Neural cell (in vitro differentiated cells): ENCODE data around the gene ANKRD40.

ENCODE experiments used
- EP300 ChIP-seq: fragments of 450-650 bp; conservative IDR thresholded peaks from 2 replicates; pipeline ENCODE4 v1.6.1; 2014; ENCODE audit warnings: antibody characterized with exemption, mild to moderate bottlenecking, moderate library complexity; ENCODE audit not compliant: poor library complexity, severe bottlenecking
- EZH2 ChIP-seq: fragments of 200-600, 300-800 bp; shearing (Covaris generic), sonication (generic); IDR thresholded peaks from 2 replicates; pipeline ENCODE4 v1.6.1; 2014; ENCODE audit warnings: antibody characterized with exemption, low read length, borderline replicate concordance, mild to moderate bottlenecking; ENCODE audit not compliant: insufficient read depth, poor library complexity, severe bottlenecking
- MXI1 ChIP-seq: fragments of 450-650 bp; conservative IDR thresholded peaks from 2 replicates; pipeline ENCODE4 v1.6.1; 2014; ENCODE audit warnings: antibody characterized with exemption, mild to moderate bottlenecking; ENCODE audit not compliant: poor library complexity, severe bottlenecking
- POLR2AphosphoS5 ChIP-seq: IDR thresholded peaks from 2 replicates; pipeline ENCODE4 v1.6.1; 2012
- RAD21 ChIP-seq: fragments of 450-650 bp; conservative IDR thresholded peaks from 2 replicates; pipeline ENCODE4 v1.6.1; 2014; ENCODE audit warnings: antibody characterized with exemption, mild to moderate bottlenecking, moderate library complexity
- SMC3 ChIP-seq: fragments of 450-650 bp; conservative IDR thresholded peaks from 2 replicates; pipeline ENCODE4 v1.6.1; 2014; ENCODE audit warnings: antibody characterized with exemption, mild to moderate bottlenecking, moderate library complexity; ENCODE audit not compliant: poor library complexity
- TAF1 ChIP-seq: IDR thresholded peaks from 2 replicates; pipeline ENCODE4 v1.6.1; 2012; ENCODE audit warnings: low read depth
- TF ChIP-seq, protein P1 (sequence below): fragments of 450-650 bp; IDR thresholded peaks from 2 replicates; pipeline ENCODE4 v1.5.1; 2014; ENCODE audit warnings: antibody characterized with exemption, mild to moderate bottlenecking, moderate library complexity; ENCODE audit not compliant: poor library complexity, severe bottlenecking
- TF ChIP-seq, protein P2 (sequence below): IDR thresholded peaks from 2 replicates; pipeline ENCODE4 v1.6.1; 2012; ENCODE audit warnings: borderline replicate concordance

DNA sequence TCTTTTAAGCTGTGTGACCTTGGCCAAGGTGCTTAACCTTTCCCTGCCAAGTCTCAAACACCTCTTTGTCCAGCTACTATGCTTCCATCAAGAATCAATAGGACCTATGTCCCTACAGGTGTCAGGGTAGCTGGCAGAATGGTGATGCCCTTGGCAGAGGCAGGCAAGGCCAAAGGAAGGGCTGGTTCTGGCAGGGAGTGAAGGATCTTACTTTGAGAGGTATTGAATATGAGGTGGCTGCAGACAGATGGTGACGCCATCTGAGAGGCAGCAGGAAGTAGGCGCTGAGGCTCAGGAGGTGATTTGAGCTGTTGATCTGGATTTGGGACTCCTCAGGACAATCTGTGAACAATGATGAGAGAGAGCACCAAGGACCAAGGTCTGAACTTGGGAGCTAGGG, 60.5 kb downstream of the ANKRD40 start:
- TF ChIP-seq TAF1 (no peak), EZH2 (no peak), POLR2AphosphoS5 (no peak), SMC3 (no peak), EP300 (no peak), RAD21 (no peak), MXI1 (no peak)
- TF ChIP-seq, protein P1, sequence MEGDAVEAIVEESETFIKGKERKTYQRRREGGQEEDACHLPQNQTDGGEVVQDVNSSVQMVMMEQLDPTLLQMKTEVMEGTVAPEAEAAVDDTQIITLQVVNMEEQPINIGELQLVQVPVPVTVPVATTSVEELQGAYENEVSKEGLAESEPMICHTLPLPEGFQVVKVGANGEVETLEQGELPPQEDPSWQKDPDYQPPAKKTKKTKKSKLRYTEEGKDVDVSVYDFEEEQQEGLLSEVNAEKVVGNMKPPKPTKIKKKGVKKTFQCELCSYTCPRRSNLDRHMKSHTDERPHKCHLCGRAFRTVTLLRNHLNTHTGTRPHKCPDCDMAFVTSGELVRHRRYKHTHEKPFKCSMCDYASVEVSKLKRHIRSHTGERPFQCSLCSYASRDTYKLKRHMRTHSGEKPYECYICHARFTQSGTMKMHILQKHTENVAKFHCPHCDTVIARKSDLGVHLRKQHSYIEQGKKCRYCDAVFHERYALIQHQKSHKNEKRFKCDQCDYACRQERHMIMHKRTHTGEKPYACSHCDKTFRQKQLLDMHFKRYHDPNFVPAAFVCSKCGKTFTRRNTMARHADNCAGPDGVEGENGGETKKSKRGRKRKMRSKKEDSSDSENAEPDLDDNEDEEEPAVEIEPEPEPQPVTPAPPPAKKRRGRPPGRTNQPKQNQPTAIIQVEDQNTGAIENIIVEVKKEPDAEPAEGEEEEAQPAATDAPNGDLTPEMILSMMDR = no peak
- TF ChIP-seq, protein P2, sequence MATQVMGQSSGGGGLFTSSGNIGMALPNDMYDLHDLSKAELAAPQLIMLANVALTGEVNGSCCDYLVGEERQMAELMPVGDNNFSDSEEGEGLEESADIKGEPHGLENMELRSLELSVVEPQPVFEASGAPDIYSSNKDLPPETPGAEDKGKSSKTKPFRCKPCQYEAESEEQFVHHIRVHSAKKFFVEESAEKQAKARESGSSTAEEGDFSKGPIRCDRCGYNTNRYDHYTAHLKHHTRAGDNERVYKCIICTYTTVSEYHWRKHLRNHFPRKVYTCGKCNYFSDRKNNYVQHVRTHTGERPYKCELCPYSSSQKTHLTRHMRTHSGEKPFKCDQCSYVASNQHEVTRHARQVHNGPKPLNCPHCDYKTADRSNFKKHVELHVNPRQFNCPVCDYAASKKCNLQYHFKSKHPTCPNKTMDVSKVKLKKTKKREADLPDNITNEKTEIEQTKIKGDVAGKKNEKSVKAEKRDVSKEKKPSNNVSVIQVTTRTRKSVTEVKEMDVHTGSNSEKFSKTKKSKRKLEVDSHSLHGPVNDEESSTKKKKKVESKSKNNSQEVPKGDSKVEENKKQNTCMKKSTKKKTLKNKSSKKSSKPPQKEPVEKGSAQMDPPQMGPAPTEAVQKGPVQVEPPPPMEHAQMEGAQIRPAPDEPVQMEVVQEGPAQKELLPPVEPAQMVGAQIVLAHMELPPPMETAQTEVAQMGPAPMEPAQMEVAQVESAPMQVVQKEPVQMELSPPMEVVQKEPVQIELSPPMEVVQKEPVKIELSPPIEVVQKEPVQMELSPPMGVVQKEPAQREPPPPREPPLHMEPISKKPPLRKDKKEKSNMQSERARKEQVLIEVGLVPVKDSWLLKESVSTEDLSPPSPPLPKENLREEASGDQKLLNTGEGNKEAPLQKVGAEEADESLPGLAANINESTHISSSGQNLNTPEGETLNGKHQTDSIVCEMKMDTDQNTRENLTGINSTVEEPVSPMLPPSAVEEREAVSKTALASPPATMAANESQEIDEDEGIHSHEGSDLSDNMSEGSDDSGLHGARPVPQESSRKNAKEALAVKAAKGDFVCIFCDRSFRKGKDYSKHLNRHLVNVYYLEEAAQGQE = no peak
